CD14-positive monocyte (primary cell): Measurements from ENCODE around the gene PDCD2L. TPM values are rescaled to one million over a fixed set of nuclear protein-coding genes. Genes with fewer than 3 reads are reported as not detected.

Experiments used
- DNase-seq, 3 donors: peaks; one replicate each; pipeline ENCODE4 v3.0.0-alpha.2; 2011 to 2022
- H2AFZ ChIP-seq: 2 replicates; pipeline ENCODE4 v1.6.0; 2012; ENCODE audit warnings: mild to moderate bottlenecking, low read depth, low read length, inconsistent platforms; ENCODE audit not compliant: insufficient read depth, poor library complexity, severe bottlenecking
- H3K27ac ChIP-seq, 2 donors: 1 replicate in 1 of 2; 2 replicates in 1 of 2; pipeline ENCODE4 v1.5.1; 2012 to 2013; ENCODE audit warnings: low read length in 2 of 2, control low read depth in 1 of 2, inconsistent platforms in 1 of 2, low read depth in 1 of 2, mild to moderate bottlenecking in 1 of 2
- H3K27me3 ChIP-seq, 2 donors: one replicate each; pipeline versions ENCODE4 v1.6.0 to v1.6.1; 2011 to 2013; ENCODE audit warnings: low read length in 2 of 2; ENCODE audit not compliant: control insufficient read depth in 2 of 2, insufficient read depth in 2 of 2
- H3K36me3 ChIP-seq, 2 donors: replicated peaks in 1 of 2; 1 replicate in 1 of 2; 2 replicates in 1 of 2; pipeline versions ENCODE4 v1.5.1 to v1.6.1; 2012 to 2013; ENCODE audit warnings: low read length in 2 of 2, control low read depth in 1 of 2, inconsistent platforms in 1 of 2, mild to moderate bottlenecking in 1 of 2; ENCODE audit not compliant: insufficient read depth in 2 of 2, control insufficient read depth in 1 of 2
- H3K4me1 ChIP-seq, 2 donors: 1 replicate in 1 of 2; 2 replicates in 1 of 2; pipeline versions ENCODE4 v1.5.1 to v1.6.1; 2012 to 2013; ENCODE audit warnings: low read length in 2 of 2, control low read depth in 1 of 2, inconsistent platforms in 1 of 2, mild to moderate bottlenecking in 1 of 2, moderate library complexity in 1 of 2; ENCODE audit not compliant: insufficient read depth in 2 of 2, control insufficient read depth in 1 of 2
- H3K4me2 ChIP-seq: replicated peaks from 2 replicates; pipeline ENCODE3; 2012; ENCODE audit warnings: low read length, moderate library complexity, mild to moderate bottlenecking; ENCODE audit not compliant: poor library complexity, severe bottlenecking; ENCODE audit errors: extremely low read depth
- H3K4me3 ChIP-seq, 3 experiments: fragments of 200-600 bp in 1 of 3; sonication (generic) in 1 of 3; replicated peaks in 1 of 3; 1 replicate in 2 of 3; 2 replicates in 1 of 3; pipeline ENCODE4 v1.5.1; 2011 to 2013; ENCODE audit warnings: low read length in 3 of 3, mild to moderate bottlenecking in 3 of 3, control low read depth in 2 of 3, low read depth in 2 of 3, inconsistent platforms in 1 of 3, moderate library complexity in 1 of 3
- H3K79me2 ChIP-seq: 2 replicates; pipeline ENCODE4 v1.6.0; 2012; ENCODE audit warnings: mild to moderate bottlenecking, control low read depth, inconsistent platforms, low read length, moderate library complexity; ENCODE audit not compliant: insufficient read depth
- H3K9ac ChIP-seq: 2 replicates; pipeline ENCODE4 v1.6.0; 2017; ENCODE audit warnings: low read length, mild to moderate bottlenecking; ENCODE audit not compliant: insufficient read depth, poor library complexity, severe bottlenecking
- H3K9me3 ChIP-seq, 2 donors: replicated peaks in 1 of 2; 1 replicate in 1 of 2; 2 replicates in 1 of 2; pipeline versions ENCODE4 v1.5.1 to v1.6.1; 2012 to 2013; ENCODE audit warnings: low read length in 2 of 2, control low read depth in 1 of 2; ENCODE audit not compliant: control insufficient read depth in 1 of 2, insufficient read depth in 1 of 2
- H4K20me1 ChIP-seq: 2 replicates; pipeline ENCODE4 v1.6.0; 2012; ENCODE audit warnings: mild to moderate bottlenecking, low read length, control low read depth, moderate library complexity; ENCODE audit not compliant: insufficient read depth
- H3K27ac Mint-ChIP-seq, 7 donors: one replicate each; pipeline ENCODE4 v1.8.0; 2020; ENCODE audit warnings: mild to moderate bottlenecking in 7 of 7, mixed read lengths in 7 of 7, moderate library complexity in 6 of 7, inconsistent platforms in 2 of 7
- H3K27me3 Mint-ChIP-seq, 3 donors: one replicate each; pipeline ENCODE4 v1.8.0; 2021 to 2022; ENCODE audit warnings: low read depth in 3 of 3, mild to moderate bottlenecking in 3 of 3, mixed read lengths in 3 of 3, moderate library complexity in 3 of 3, inconsistent platforms in 1 of 3
- H3K36me3 Mint-ChIP-seq, 2 donors: one replicate each; pipeline ENCODE4 v1.8.0; 2020; ENCODE audit warnings: mixed read lengths in 2 of 2, inconsistent platforms in 1 of 2, mild to moderate bottlenecking in 1 of 2
- H3K4me1 Mint-ChIP-seq: one replicate; pipeline ENCODE4 v1.8.0; 2020; ENCODE audit warnings: mild to moderate bottlenecking, mixed read lengths
- H3K4me3 Mint-ChIP-seq, 2 donors: one replicate each; pipeline ENCODE4 v1.8.0; 2020; ENCODE audit warnings: mild to moderate bottlenecking in 2 of 2, mixed read lengths in 2 of 2, moderate library complexity in 1 of 2
- H3K9me3 Mint-ChIP-seq, 7 donors: one replicate each; pipeline ENCODE4 v1.8.0; 2020 to 2022; ENCODE audit warnings: mixed read lengths in 7 of 7, mild to moderate bottlenecking in 6 of 7, moderate library complexity in 6 of 7, inconsistent platforms in 2 of 7
- WGBS: methylation state at CpG from one replicate; pipeline ENCODE4 v1.1.5; 2013; ENCODE audit warnings: missing lambda C conversion rate; ENCODE audit not compliant: insufficient coverage; 5-methylcytosine and 5-hydroxymethylcytosine counted together
- intact Hi-C, 2 donors: fragments of 100-400 bp; cut with micrococcal nuclease; formaldehyde crosslinking; loops; one replicate each; pipeline versions ENCODE4 v1.15.0 to v1.15.1; 2023
- polyA plus RNA-seq, 3 donors: library from polyadenylated mRNA; depleted of rRNA in 1 of 3; unstranded in 2 of 3; stranded (reverse) in 1 of 3; fragments of 300-500 nt in 2 of 3; fragments of >200 nt in 1 of 3; fragmentation: Illumina TruSeq in 2 of 3; gene quantifications; 1 replicate in 2 of 3; 2 replicates in 1 of 3; pipeline ENCODE4 v1.2.3, GENCODE V29; 2012 to 2021
- TF ChIP-seq, protein P1 (sequence below): fragments of 200-600 bp; IDR thresholded peaks from one replicate; pipeline ENCODE4 v1.8.0; 2022; ENCODE audit warnings: antibody characterized with exemption, mild to moderate bottlenecking

PDCD2L gene
- polyA plus RNA-seq, 3 donors, result 3.1 to 5.0 (median 4.9) TPM

DNA sequence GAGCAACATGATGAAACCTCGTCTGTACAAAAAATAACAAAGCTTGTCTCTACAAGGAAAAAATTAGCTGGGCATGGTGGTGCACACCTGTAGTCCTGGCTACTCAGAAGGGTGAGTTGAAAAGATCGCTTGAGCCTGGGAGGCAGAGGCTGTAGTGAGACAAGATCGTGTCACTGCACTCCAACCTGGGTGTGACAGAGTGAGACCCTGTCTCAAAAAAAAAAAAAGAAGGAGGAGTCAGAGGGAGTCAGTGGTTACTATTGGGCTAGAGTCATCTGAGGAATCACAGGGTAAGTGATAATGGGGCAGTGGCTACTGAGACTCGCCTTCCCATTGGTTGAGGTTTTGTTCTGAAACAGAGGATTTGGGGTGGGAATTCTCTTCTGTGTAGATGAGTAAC lies 41.1 kb upstream of the PDCD2L start:
- intact Hi-C loops, result no loop called here
- Mint-ChIP-seq H3K4me1 (peaks cover 49% of the 10 kb centered on the region), H3K9me3 (no peaks in the 10 kb centered on the region), H3K36me3 (peaks cover 9 to 11% of the 10 kb centered on the region in 2 donors), H3K27me3 (peaks cover 0 to 2% (median 2%) of the 10 kb centered on the region in 3 donors), H3K4me3 (no peak overlapping the region), H3K27ac (peak overlapping the region in 1 of 7 donors; percentile 4)
- WGBS, result 81% methylated on average over 4 of the region's 4 CpGs
- Histone ChIP-seq H3K79me2 (peaks cover 30% of the 10 kb centered on the region), H3K4me1 (peaks cover 40 to 48% of the 10 kb centered on the region in 2 donors), H3K9ac (no peak overlapping the region), H3K36me3 (peaks cover 3 to 14% of the 10 kb centered on the region in 2 donors), H3K4me2 (no peak overlapping the region), H3K4me3 (no peak overlapping the region), H3K27ac (no peak overlapping the region), H3K9me3 (no peaks in the 10 kb centered on the region), H4K20me1 (peaks cover 17% of the 10 kb centered on the region), H2AFZ (no peak overlapping the region), H3K27me3 (no peaks in the 10 kb centered on the region)
- TF ChIP-seq, protein P1, sequence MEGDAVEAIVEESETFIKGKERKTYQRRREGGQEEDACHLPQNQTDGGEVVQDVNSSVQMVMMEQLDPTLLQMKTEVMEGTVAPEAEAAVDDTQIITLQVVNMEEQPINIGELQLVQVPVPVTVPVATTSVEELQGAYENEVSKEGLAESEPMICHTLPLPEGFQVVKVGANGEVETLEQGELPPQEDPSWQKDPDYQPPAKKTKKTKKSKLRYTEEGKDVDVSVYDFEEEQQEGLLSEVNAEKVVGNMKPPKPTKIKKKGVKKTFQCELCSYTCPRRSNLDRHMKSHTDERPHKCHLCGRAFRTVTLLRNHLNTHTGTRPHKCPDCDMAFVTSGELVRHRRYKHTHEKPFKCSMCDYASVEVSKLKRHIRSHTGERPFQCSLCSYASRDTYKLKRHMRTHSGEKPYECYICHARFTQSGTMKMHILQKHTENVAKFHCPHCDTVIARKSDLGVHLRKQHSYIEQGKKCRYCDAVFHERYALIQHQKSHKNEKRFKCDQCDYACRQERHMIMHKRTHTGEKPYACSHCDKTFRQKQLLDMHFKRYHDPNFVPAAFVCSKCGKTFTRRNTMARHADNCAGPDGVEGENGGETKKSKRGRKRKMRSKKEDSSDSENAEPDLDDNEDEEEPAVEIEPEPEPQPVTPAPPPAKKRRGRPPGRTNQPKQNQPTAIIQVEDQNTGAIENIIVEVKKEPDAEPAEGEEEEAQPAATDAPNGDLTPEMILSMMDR, result no peak
- DNase-seq, result no peak

DNA sequence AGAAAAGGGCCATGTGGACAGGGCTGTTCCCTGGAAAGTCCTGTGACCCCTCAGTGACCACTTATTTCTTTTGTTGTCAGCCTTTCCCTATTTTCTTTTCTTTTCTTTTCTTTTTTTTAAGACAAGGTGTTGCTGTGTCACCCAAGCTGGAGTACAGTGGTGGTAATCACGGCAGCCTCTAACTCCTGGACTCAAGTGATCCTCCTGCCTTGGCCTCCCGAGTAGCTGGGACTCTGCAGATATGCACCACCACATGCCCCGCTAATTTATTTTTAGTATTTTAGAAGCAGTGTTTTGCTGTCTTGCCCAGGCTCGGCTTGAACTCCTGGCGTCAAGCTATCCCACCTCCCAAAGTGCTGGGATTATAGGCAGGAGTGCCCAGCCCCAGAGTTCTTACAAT lies 40.3 kb upstream of the PDCD2L start:
- Mint-ChIP-seq H3K4me1 (peaks cover 42% of the 10 kb centered on the region), H3K4me3 (peak overlapping the region in 1 of 2 donors; percentile 99), H3K27ac (no peak overlapping the region), H3K27me3 (peaks cover 0 to 2% (median 2%) of the 10 kb centered on the region in 3 donors), H3K9me3 (no peaks in the 10 kb centered on the region), H3K36me3 (peaks cover 13 to 19% of the 10 kb centered on the region in 2 donors)
- peaks cover 38% of the 10 kb centered on the region for H3K79me2 ChIP-seq
- peak overlapping the region; percentile 97 for H2AFZ ChIP-seq
- no peaks in the 10 kb centered on the region for H3K9me3 ChIP-seq
- 96% methylated on average over 3 of the region's 5 CpGs for WGBS
- no peaks in the 10 kb centered on the region for H3K27me3 ChIP-seq
- intact Hi-C loops, result no loop called here
- H3K36me3 ChIP-seq, result peaks cover 11 to 22% of the 10 kb centered on the region in 2 donors
- DNase-seq, result no peak
- no peak overlapping the region for H3K4me3 ChIP-seq
- H3K27ac ChIP-seq, result no peak overlapping the region
- H3K4me1 ChIP-seq, result peaks cover 34 to 41% of the 10 kb centered on the region in 2 donors
- peaks cover 17% of the 10 kb centered on the region for H4K20me1 ChIP-seq
- H3K9ac ChIP-seq, result no peak overlapping the region
- TF ChIP-seq, protein P1, result no peak
- H3K4me2 ChIP-seq, result no peak overlapping the region
